H1 (cell line): Measurements from ENCODE around the gene NDNF. TPM values are rescaled to one million over a fixed set of nuclear protein-coding genes. Genes with fewer than 3 reads are reported as not detected.

ENCODE experiments used
- CTCF ChIA-PET: fragments of 300-600 bp; sonication (Branson Sonifier 250); formaldehyde crosslinking; loops from one replicate; lab custom pipeline; 2021; ENCODE audit not compliant: partially characterized antibody; lab: Charles Lee
- POLR2A ChIA-PET: fragments of 300-600 bp; sonication (Branson Sonifier 250); formaldehyde crosslinking; loops from one replicate; lab custom pipeline; 2021; ENCODE audit warnings: inconsistent platforms; ENCODE audit not compliant: partially characterized antibody; lab: Charles Lee
- DNase-seq, 2 experiments: peaks; one replicate each; pipeline versions ENCODE4 v3.0.0 to v3.0.0-alpha.2; 2010 to 2022; ENCODE audit warnings: low spot score in 2 of 2, low read depth in 1 of 2, mixed read lengths in 1 of 2
- FAIRE-seq: peaks from 2 replicates; lab custom pipeline; 2011; peaks lifted over from hg19 to GRCh38; lab: Jason Lieb, UNC
- H2AFZ ChIP-seq: 2 replicates; pipeline ENCODE4 v1.8.1; 2012; ENCODE audit warnings: low read length, inconsistent platforms
- H2AK5ac ChIP-seq: 2 replicates; pipeline ENCODE4 v1.6.1; 2013; ENCODE audit warnings: low read depth, low read length
- H2BK120ac ChIP-seq: replicated peaks from 2 replicates; pipeline ENCODE3; 2013; ENCODE audit warnings: low read depth, low read length, inconsistent platforms
- H2BK12ac ChIP-seq: 2 replicates; pipeline ENCODE4 v1.6.1; 2013; ENCODE audit warnings: low read depth, low read length
- H2BK15ac ChIP-seq: 2 replicates; pipeline ENCODE4 v1.6.1; 2013; ENCODE audit warnings: low read length
- H2BK20ac ChIP-seq: 2 replicates; pipeline ENCODE4 v1.6.1; 2013; ENCODE audit warnings: low read length
- H2BK5ac ChIP-seq: 2 replicates; pipeline ENCODE4 v1.6.1; 2013; ENCODE audit warnings: low read depth, low read length
- H3K14ac ChIP-seq: 2 replicates; pipeline ENCODE4 v1.6.1; 2013; ENCODE audit warnings: inconsistent platforms; ENCODE audit not compliant: insufficient read length
- H3K18ac ChIP-seq: 2 replicates; pipeline ENCODE4 v1.6.1; 2013; ENCODE audit warnings: low read length; ENCODE audit errors: extremely low read depth
- H3K23ac ChIP-seq: 2 replicates; pipeline ENCODE4 v1.6.1; 2013; ENCODE audit warnings: inconsistent platforms; ENCODE audit not compliant: insufficient read length
- H3K23me2 ChIP-seq: 2 replicates; pipeline ENCODE4 v1.6.1; 2013; ENCODE audit warnings: low read depth, low read length
- H3K27ac ChIP-seq: 2 replicates; pipeline ENCODE4 v1.6.1; 2011; ENCODE audit warnings: low read depth, low read length, inconsistent platforms
- H3K27me3 ChIP-seq, 4 experiments: replicated peaks in 1 of 4; 1 replicate in 1 of 4; 2 replicates in 3 of 4; pipeline versions ENCODE4 v1.6.1 to v1.8.1; 2011 to 2013; ENCODE audit warnings: low read length in 3 of 4, mild to moderate bottlenecking in 3 of 4, inconsistent platforms in 2 of 4, mixed read lengths in 2 of 4, moderate library complexity in 1 of 4; ENCODE audit not compliant: control insufficient read depth in 3 of 4, insufficient read depth in 3 of 4; ENCODE audit errors: extremely low read depth in 1 of 4
- H3K36me3 ChIP-seq, 4 experiments: 2 replicates each; pipeline versions ENCODE4 v1.6.1 to v1.8.1; 2011 to 2013; ENCODE audit warnings: mild to moderate bottlenecking in 4 of 4, low read length in 3 of 4, moderate library complexity in 2 of 4, control low read depth in 1 of 4, inconsistent platforms in 1 of 4; ENCODE audit not compliant: insufficient read depth in 4 of 4, control insufficient read depth in 2 of 4
- H3K4ac ChIP-seq: replicated peaks from 2 replicates; pipeline ENCODE3; 2013; ENCODE audit warnings: low read length, low read depth, mixed read lengths, inconsistent platforms; ENCODE audit not compliant: insufficient read length
- H3K4me1 ChIP-seq, 4 experiments: replicated peaks in 1 of 4; 1 replicate in 1 of 4; 2 replicates in 3 of 4; pipeline versions ENCODE4 v1.6.1 to v1.8.1; 2011 to 2013; ENCODE audit warnings: low read length in 3 of 4, inconsistent platforms in 2 of 4, mixed read lengths in 1 of 4; ENCODE audit not compliant: insufficient read depth in 4 of 4, control insufficient read depth in 3 of 4
- H3K4me2 ChIP-seq, 2 experiments: 2 replicates each; pipeline versions ENCODE4 v1.6.1 to v1.8.1; 2011 to 2013; ENCODE audit warnings: low read depth in 2 of 2, low read length in 2 of 2, control low read depth in 1 of 2, inconsistent platforms in 1 of 2, mild to moderate bottlenecking in 1 of 2; ENCODE audit not compliant: insufficient read depth in 1 of 2
- H3K4me3 ChIP-seq, 4 experiments: fragments of 200-600, 300-600 bp in 1 of 4; sonication (generic), shearing (Covaris generic), sonication (Bioruptor Twin) in 1 of 4; 2 replicates each; pipeline versions ENCODE4 v1.5.1 to v1.8.1; 2011 to 2016; ENCODE audit warnings: low read length in 4 of 4, low read depth in 3 of 4, control low read depth in 2 of 4, inconsistent platforms in 2 of 4, mild to moderate bottlenecking in 2 of 4, mixed read lengths in 1 of 4, moderate library complexity in 1 of 4; ENCODE audit not compliant: insufficient read depth in 2 of 4; ENCODE audit errors: extremely low read depth in 1 of 4
- H3K56ac ChIP-seq: replicated peaks from 2 replicates; pipeline ENCODE3; 2013; ENCODE audit warnings: low read depth, mild to moderate bottlenecking, mixed read lengths, low read length, inconsistent platforms; ENCODE audit not compliant: insufficient read length
- H3K79me1 ChIP-seq: 2 replicates; pipeline ENCODE4 v1.6.1; 2013; ENCODE audit warnings: low read depth, low read length, control low read depth
- H3K79me2 ChIP-seq, 2 experiments: 2 replicates each; pipeline versions ENCODE4 v1.6.1 to v1.8.1; 2012 to 2013; ENCODE audit warnings: low read length in 2 of 2, mild to moderate bottlenecking in 2 of 2, inconsistent platforms in 1 of 2; ENCODE audit not compliant: insufficient read depth in 2 of 2, control insufficient read depth in 1 of 2
- H3K9ac ChIP-seq, 4 experiments: replicated peaks in 1 of 4; 1 replicate in 1 of 4; 2 replicates in 3 of 4; pipeline versions ENCODE4 v1.6.1 to v1.8.1; 2011 to 2013; ENCODE audit warnings: low read depth in 3 of 4, low read length in 3 of 4, control low read depth in 2 of 4, mild to moderate bottlenecking in 2 of 4, moderate library complexity in 2 of 4, inconsistent platforms in 1 of 4; ENCODE audit errors: extremely low read depth in 1 of 4
- H3K9me3 ChIP-seq, 2 experiments: 2 replicates each; pipeline versions ENCODE4 v1.6.1 to v1.8.1; 2012 to 2013; ENCODE audit warnings: mild to moderate bottlenecking in 2 of 2, moderate library complexity in 2 of 2, control low read depth in 1 of 2, inconsistent platforms in 1 of 2, low read depth in 1 of 2, low read length in 1 of 2, mixed read lengths in 1 of 2; ENCODE audit not compliant: insufficient read depth in 2 of 2
- H4K20me1 ChIP-seq, 2 experiments: replicated peaks in 1 of 2; 2 replicates each; pipeline versions ENCODE3 to v1.8.1; 2011 to 2013; ENCODE audit warnings: inconsistent platforms in 2 of 2, low read length in 2 of 2, mild to moderate bottlenecking in 1 of 2; ENCODE audit not compliant: insufficient read depth in 2 of 2, control insufficient read depth in 1 of 2
- H4K5ac ChIP-seq: 2 replicates; pipeline ENCODE4 v1.6.1; 2013; ENCODE audit warnings: low read length, low read depth, mixed read lengths, inconsistent platforms; ENCODE audit not compliant: insufficient read length
- H4K8ac ChIP-seq: 2 replicates; pipeline ENCODE4 v1.8.0; 2013; ENCODE audit warnings: mild to moderate bottlenecking, moderate library complexity, low read length, inconsistent platforms; ENCODE audit not compliant: insufficient read depth; ENCODE audit errors: extremely low read depth
- H4K91ac ChIP-seq: replicated peaks from 2 replicates; pipeline ENCODE3; 2013; ENCODE audit warnings: low read length, mixed read lengths, inconsistent platforms; ENCODE audit not compliant: insufficient read length
- POLR2AphosphoS5 ChIP-seq: IDR thresholded peaks from 2 replicates; pipeline ENCODE4 v1.6.1; 2011; ENCODE audit warnings: low read depth, low read length
- TBP ChIP-seq: IDR thresholded peaks from 2 replicates; pipeline ENCODE4 v1.6.1; 2011; ENCODE audit warnings: low read depth, low read length, improper control_type of control experiment
- WGBS, 2 experiments: shearing (Covaris generic) in 1 of 2; methylation state at CpG; one replicate each; pipeline versions ENCODE4 v1.1.6 to v1.1.7; 2013 to 2015; ENCODE audit warnings: low lambda C conversion rate in 2 of 2, mixed read lengths in 2 of 2, inconsistent platforms in 1 of 2, low coverage in 1 of 2, missing lambda C conversion rate in 1 of 2; ENCODE audit not compliant: insufficient replicate concordance in 2 of 2, insufficient coverage in 1 of 2, insufficient read length in 1 of 2; ENCODE audit errors: extremely low coverage in 1 of 2, missing lambda C conversion rate in 1 of 2; 5-methylcytosine and 5-hydroxymethylcytosine counted together
- polyA plus RNA-seq, 7 experiments: library from polyadenylated mRNA; depleted of rRNA in 3 of 7; stranded (reverse) in 5 of 7; unstranded in 2 of 7; fragments of >200 nt in 5 of 7; fragments of 200-250 nt in 2 of 7; gene quantifications; 1 replicate in 5 of 7; 2 replicates in 1 of 7; 4 replicates in 1 of 7; pipeline versions ENCODE4 v1.2.1 to v1.2.3, GENCODE V29; 2011 to 2013; ENCODE audit warnings: missing spikeins in 2 of 7, mixed read lengths in 2 of 7
- total RNA-seq: library from RNA; stranded (reverse); fragmentation: NEBNext Ultra II Directional; extraction: Animal tissue kit (Norgen Biotek cat#: 25700); gene quantifications from 2 replicates; pipeline ENCODE4 v1.2.1, GENCODE V29; 2021

NDNF gene
- total and polyA plus RNA-seq, 2 of the 8 experiments (the other 6 are each of a cell fraction or from before 2014, with no cell fraction given) = 0.70 to 1.6 TPM

- Histone ChIP-seq H4K5ac (no peak overlapping the region), H3K4me2 (peak overlapping the region; percentile 52 to 83), H3K4ac (no peak overlapping the region), H2BK12ac (no peak overlapping the region; the same call in 1 of the 2 replicates), H3K14ac (no peak overlapping the region), H3K79me2 (no peaks in the 10 kb centered on the region), H3K9ac (no peak overlapping the region; a peak in 1 of 7 replicates), H3K9me3 (no peaks in the 10 kb centered on the region), H3K27ac (no peak overlapping the region), H2BK120ac (no peak overlapping the region), H3K23ac (no peak overlapping the region), H3K18ac (no peak overlapping the region), H3K4me3 (peak overlapping the region in 1 of 4 experiments; percentile 36; a peak in 3 of 8 replicates), H3K36me3 (no peaks in the 10 kb centered on the region), H3K23me2 (peaks cover 18% of the 10 kb centered on the region), H4K20me1 (no peaks in the 10 kb centered on the region), H3K56ac (no peak overlapping the region), H4K8ac (no peak overlapping the region), H3K4me1 (peaks cover 0 to 12% (median 4%) of the 10 kb centered on the region in 4 experiments; a peak in 5 of 7 replicates), H2BK5ac (no peak overlapping the region), H3K27me3 (peaks cover 0 to 24% (median 17%) of the 10 kb centered on the region in 4 experiments; a peak in 6 of 7 replicates), H2AFZ (no peak overlapping the region), H4K91ac (no peak overlapping the region), H2BK15ac (no peak overlapping the region), H2BK20ac (no peak overlapping the region), H2AK5ac (no peak overlapping the region), H3K79me1 (no peaks in the 10 kb centered on the region)
- DNase-seq (no peak), FAIRE-seq (peak; percentile 32)
- POLR2A ChIA-PET = no interaction called here
- WGBS, 2 experiments = 30% methylated on average over 5 of the region's 5 CpGs; no CpG with 5 or more reads in 1 of the 2 experiments
- CTCF ChIA-PET = interaction anchor here (0.6 to 2.0 kb wide), 5 partner anchors 18 to 353 kb away, joined by 3 to 5 read pairs (median 3); no protein-coding TSS in a partner anchor
- TF ChIP-seq TBP (no peak), POLR2AphosphoS5 (no peak)
Observed at GRCh38 chr4:121073672-121074381, 1.5 kb upstream of the NDNF start.
